ENCODE results near the gene MAP3K2.

Gene MAP3K2

DNA sequence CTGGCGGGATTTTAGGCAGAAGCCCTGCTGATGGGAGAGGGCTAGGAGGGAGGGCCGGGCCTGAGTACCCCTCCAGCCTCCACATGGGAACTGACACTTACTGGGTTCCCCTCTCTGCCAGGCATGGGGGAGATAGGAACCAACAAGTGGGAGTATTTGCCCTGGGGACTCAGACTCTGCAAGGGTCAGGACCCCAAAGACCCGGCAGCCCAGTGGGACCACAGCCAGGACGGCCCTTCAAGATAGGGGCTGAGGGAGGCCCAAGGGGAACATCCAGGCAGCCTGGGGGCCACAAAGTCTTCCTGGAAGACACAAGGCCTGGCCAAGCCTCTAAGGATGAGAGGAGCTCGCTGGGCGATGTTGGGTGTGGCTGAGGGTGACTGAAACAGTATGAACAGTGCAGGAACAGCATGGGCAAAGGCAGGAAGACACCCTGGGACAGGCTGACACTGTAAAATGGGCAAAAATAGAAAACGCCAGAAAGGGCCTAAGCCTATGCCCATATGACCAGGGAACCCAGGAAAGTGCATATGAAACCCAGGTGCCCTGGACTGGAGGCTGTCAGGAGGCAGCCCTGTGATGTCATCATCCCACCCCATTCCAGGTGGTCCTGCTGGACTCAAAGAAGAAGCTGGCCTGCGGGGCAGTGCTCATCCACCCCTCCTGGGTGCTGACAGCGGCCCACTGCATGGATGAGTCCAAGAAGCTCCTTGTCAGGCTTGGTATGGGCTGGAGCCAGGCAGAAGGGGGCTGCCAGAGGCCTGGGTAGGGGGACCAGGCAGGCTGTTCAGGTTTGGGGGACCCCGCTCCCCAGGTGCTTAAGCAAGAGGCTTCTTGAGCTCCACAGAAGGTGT is 39.0 kb upstream of the MAP3K2 start:
- no peaks in the 10 kb centered on the region for H3K36me3 ChIP-seq (ENCODE audit: control insufficient read depth, insufficient read depth, low read length)
- H3K4me3 ChIP-seq (ENCODE audit: extremely low read depth, insufficient read depth, low read length, poor library complexity, severe bottlenecking): no peak overlapping the region
- WGBS, 2 experiments (ENCODE audit: insufficient coverage in 2 of 2): 89 to 90% methylated on average over 4 to 10 of the region's 10 CpGs
- no peak overlapping the region for H3K27ac ChIP-seq (ENCODE audit: low read depth, low read length, severe bottlenecking)
- H3K4me1 ChIP-seq (ENCODE audit: control insufficient read depth, insufficient read depth, low read length, poor library complexity, severe bottlenecking): peaks cover 5% of the 10 kb centered on the region
- no peaks in the 10 kb centered on the region for H3K9me3 ChIP-seq (ENCODE audit: control insufficient read depth, low read length)

- no peaks in the 10 kb centered on the region for H3K9me3 ChIP-seq (ENCODE audit: control insufficient read depth, low read length)
These were observed 38.0 kb upstream of the MAP3K2 start for GRCh38 chr2:127425540-127426490.

GRCh38 chr2:127424598-127425520 is 37.1 kb upstream of the MAP3K2 start:
- peaks cover 5% of the 10 kb centered on the region for H3K4me1 ChIP-seq (ENCODE audit: control insufficient read depth, insufficient read depth, low read length, poor library complexity, severe bottlenecking)
- no peak overlapping the region for H3K27ac ChIP-seq (ENCODE audit: low read depth, low read length, severe bottlenecking)
- H3K9me3 ChIP-seq (ENCODE audit: control insufficient read depth, low read length): no peaks in the 10 kb centered on the region
- WGBS, 2 experiments (ENCODE audit: insufficient coverage in 2 of 2): 71 to 78% methylated on average over 10 to 11 of the region's 13 CpGs
- no peaks in the 10 kb centered on the region for H3K36me3 ChIP-seq (ENCODE audit: control insufficient read depth, insufficient read depth, low read length)
- no peak overlapping the region for H3K4me3 ChIP-seq (ENCODE audit: extremely low read depth, insufficient read depth, low read length, poor library complexity, severe bottlenecking)

More at GRCh38 chr2:127425540-127426490, 38.0 kb upstream of the MAP3K2 start:
- 91 to 94% methylated on average over 14 to 15 of the region's 16 CpGs for WGBS, 2 experiments (ENCODE audit: insufficient coverage in 2 of 2)
- Histone ChIP-seq H3K4me1 (ENCODE audit: control insufficient read depth, insufficient read depth, low read length, poor library complexity, severe bottlenecking) (peaks cover 5% of the 10 kb centered on the region), H3K4me3 (ENCODE audit: extremely low read depth, insufficient read depth, low read length, poor library complexity, severe bottlenecking) (no peak overlapping the region), H3K27ac (ENCODE audit: low read depth, low read length, severe bottlenecking) (no peak overlapping the region), H3K36me3 (ENCODE audit: control insufficient read depth, insufficient read depth, low read length) (no peaks in the 10 kb centered on the region)

DNA sequence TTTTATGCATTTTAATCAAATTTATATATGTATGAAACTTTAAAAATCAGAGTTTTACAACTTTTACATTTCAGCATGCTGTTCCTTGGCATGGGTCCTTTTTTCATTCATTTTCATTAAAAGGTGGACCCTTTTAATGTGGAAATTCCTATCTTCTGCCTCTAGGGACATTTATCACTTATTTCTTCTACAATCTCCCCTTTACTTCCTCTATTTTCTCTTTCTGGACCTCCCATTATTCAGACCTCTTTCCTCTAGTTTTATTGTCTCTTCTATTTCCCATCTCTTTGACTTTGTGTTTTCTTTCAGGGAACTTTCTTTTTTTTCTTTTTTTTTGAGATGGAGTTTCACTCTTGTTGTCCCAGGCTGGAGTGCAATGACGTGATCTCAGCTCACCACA is 36.1 kb upstream of the MAP3K2 start:
- H3K4me1 ChIP-seq (ENCODE audit: control insufficient read depth, insufficient read depth, low read length, poor library complexity, severe bottlenecking): peaks cover 5% of the 10 kb centered on the region
- no peaks in the 10 kb centered on the region for H3K36me3 ChIP-seq (ENCODE audit: control insufficient read depth, insufficient read depth, low read length)
- 100% methylated on average over 1 of the region's 1 CpG; no CpG with 5 or more reads in 1 of the 2 experiments for WGBS, 2 experiments (ENCODE audit: insufficient coverage in 2 of 2)
- no peak overlapping the region for H3K4me3 ChIP-seq (ENCODE audit: extremely low read depth, insufficient read depth, low read length, poor library complexity, severe bottlenecking)
- H3K9me3 ChIP-seq (ENCODE audit: control insufficient read depth, low read length): no peaks in the 10 kb centered on the region
- no peak overlapping the region for H3K27ac ChIP-seq (ENCODE audit: low read depth, low read length, severe bottlenecking)

GRCh38 chr2:127423478-127423843 is 35.7 kb upstream of the MAP3K2 start:
- no peaks in the 10 kb centered on the region for H3K36me3 ChIP-seq (ENCODE audit: control insufficient read depth, insufficient read depth, low read length)

DNA sequence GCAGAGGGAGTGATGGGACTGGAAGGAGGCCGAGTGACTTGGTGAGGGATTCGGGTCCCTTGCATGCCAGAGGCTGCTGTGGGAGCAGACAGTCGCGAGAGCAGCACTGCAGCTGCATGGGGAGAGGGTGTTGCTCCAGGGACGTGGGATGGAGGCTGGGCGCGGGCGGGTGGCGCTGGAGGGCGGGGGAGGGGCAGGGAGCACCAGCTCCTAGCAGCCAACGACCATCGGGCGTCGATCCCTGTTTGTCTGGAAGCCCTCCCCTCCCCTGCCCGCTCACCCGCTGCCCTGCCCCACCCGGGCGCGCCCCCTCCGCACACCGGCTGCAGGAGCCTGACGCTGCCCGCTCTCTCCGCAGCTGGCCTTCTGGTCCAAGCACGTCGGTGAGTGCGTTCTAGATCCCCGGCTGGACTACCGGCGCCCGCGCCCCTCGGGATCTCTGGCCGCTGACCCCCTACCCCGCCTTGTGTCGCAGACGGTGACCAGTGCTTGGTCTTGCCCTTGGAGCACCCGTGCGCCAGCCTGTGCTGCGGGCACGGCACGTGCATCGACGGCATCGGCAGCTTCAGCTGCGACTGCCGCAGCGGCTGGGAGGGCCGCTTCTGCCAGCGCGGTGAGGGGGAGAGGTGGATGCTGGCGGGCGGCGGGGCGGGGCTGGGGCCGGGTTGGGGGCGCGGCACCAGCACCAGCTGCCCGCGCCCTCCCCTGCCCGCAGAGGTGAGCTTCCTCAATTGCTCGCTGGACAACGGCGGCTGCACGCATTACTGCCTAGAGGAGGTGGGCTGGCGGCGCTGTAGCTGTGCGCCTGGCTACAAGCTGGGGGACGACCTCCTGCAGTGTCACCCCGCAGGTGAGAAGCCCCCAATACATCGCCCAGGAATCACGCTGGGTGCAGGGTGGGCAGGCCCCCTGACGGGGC is 35.0 kb upstream of the MAP3K2 start:
- Histone ChIP-seq H3K27ac (ENCODE audit: low read depth, low read length, severe bottlenecking) (no peak overlapping the region), H3K4me1 (ENCODE audit: control insufficient read depth, insufficient read depth, low read length, poor library complexity, severe bottlenecking) (peaks cover 5% of the 10 kb centered on the region), H3K4me3 (ENCODE audit: extremely low read depth, insufficient read depth, low read length, poor library complexity, severe bottlenecking) (peak overlapping the region; percentile 28), H3K36me3 (ENCODE audit: control insufficient read depth, insufficient read depth, low read length) (no peaks in the 10 kb centered on the region), H3K9me3 (ENCODE audit: control insufficient read depth, low read length) (no peaks in the 10 kb centered on the region)
- 4 to 6% methylated on average over 47 to 55 of the region's 73 CpGs for WGBS, 2 experiments (ENCODE audit: insufficient coverage in 2 of 2)

More at GRCh38 chr2:127423478-127423843, 35.7 kb upstream of the MAP3K2 start:
- H3K9me3 ChIP-seq (ENCODE audit: control insufficient read depth, low read length): no peaks in the 10 kb centered on the region
- H3K4me1 ChIP-seq (ENCODE audit: control insufficient read depth, insufficient read depth, low read length, poor library complexity, severe bottlenecking): peaks cover 5% of the 10 kb centered on the region
- WGBS, 2 experiments (ENCODE audit: insufficient coverage in 2 of 2): 3% methylated on average over 18 to 22 of the region's 29 CpGs
- no peak overlapping the region for H3K27ac ChIP-seq (ENCODE audit: low read depth, low read length, severe bottlenecking)
- peak overlapping the region; percentile 28 for H3K4me3 ChIP-seq (ENCODE audit: extremely low read depth, insufficient read depth, low read length, poor library complexity, severe bottlenecking)

DNA sequence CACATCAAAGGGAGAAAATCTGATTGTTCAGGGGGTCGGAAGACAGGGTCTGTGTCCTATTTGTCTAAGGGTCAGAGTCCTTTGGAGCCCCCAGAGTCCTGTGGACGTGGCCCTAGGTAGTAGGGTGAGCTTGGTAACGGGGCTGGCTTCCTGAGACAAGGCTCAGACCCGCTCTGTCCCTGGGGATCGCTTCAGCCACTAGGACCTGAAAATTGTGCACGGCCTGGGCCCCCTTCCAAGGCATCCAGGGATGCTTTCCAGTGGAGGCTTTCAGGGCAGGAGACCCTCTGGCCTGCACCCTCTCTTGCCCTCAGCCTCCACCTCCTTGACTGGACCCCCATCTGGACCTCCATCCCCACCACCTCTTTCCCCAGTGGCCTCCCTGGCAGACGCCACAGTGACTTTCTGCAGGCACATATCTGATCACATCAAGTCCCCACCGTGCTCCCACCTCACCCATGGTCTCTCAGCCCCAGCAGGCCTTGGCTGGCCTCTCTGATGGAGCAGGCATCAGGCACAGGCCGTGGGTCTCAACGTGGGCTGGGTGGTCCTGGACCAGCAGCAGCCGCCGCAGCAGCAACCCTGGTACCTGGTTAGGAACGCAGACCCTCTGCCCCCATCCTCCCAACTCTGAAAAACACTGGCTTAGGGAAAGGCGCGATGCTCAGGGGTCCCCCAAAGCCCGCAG is 34.2 kb upstream of the MAP3K2 start:
- no peaks in the 10 kb centered on the region for H3K36me3 ChIP-seq (ENCODE audit: control insufficient read depth, insufficient read depth, low read length)
- H3K4me3 ChIP-seq (ENCODE audit: extremely low read depth, insufficient read depth, low read length, poor library complexity, severe bottlenecking): no peak overlapping the region
- WGBS, 2 experiments (ENCODE audit: insufficient coverage in 2 of 2): 78 to 84% methylated on average over 10 to 16 of the region's 16 CpGs
- H3K4me1 ChIP-seq (ENCODE audit: control insufficient read depth, insufficient read depth, low read length, poor library complexity, severe bottlenecking): peaks cover 5% of the 10 kb centered on the region
- no peaks in the 10 kb centered on the region for H3K9me3 ChIP-seq (ENCODE audit: control insufficient read depth, low read length)
- H3K27ac ChIP-seq (ENCODE audit: low read depth, low read length, severe bottlenecking): no peak overlapping the region

GRCh38 chr2:127421116-127421800 is 33.5 kb upstream of the MAP3K2 start:
- H3K9me3 ChIP-seq (ENCODE audit: control insufficient read depth, low read length): no peaks in the 10 kb centered on the region
- no peak overlapping the region for H3K27ac ChIP-seq (ENCODE audit: low read depth, low read length, severe bottlenecking)
- no peak overlapping the region for H3K4me3 ChIP-seq (ENCODE audit: extremely low read depth, insufficient read depth, low read length, poor library complexity, severe bottlenecking)
- WGBS, 2 experiments (ENCODE audit: insufficient coverage in 2 of 2): 89 to 93% methylated on average over 13 of the region's 15 CpGs
- no peaks in the 10 kb centered on the region for H3K36me3 ChIP-seq (ENCODE audit: control insufficient read depth, insufficient read depth, low read length)
- peaks cover 8% of the 10 kb centered on the region for H3K4me1 ChIP-seq (ENCODE audit: control insufficient read depth, insufficient read depth, low read length, poor library complexity, severe bottlenecking)

Data from mesodermal cell (in vitro differentiated cells).